Measurements from ENCODE around the gene GGCT.

Gene GGCT

GRCh38 chr7:30521532-30521931, 16.9 kb upstream of the GGCT start (continued):
- no peak for TF ChIP-seq TSHZ1 (tag by site-specific recombination; IDR thresholded peaks at IDR 0.05; ENCODE audit: borderline replicate concordance)
- no peak for TF ChIP-seq ZNF416 (tag by site-specific recombination; IDR thresholded peaks at IDR 0.05)
- no peak for TF ChIP-seq ZNF114 (tag by site-specific recombination; IDR thresholded peaks at IDR 0.05)

- CTCF ChIA-PET, result no interaction called here
- Histone ChIP-seq H3K36me3 (ENCODE audit: control insufficient read depth in 2 of 2, insufficient read depth in 1 of 2, low read length in 2 of 2) (no peaks in the 10 kb centered on the region), H3K9me3 (ENCODE audit: control insufficient read depth, insufficient read depth, low read depth, low read length) (no peaks in the 10 kb centered on the region), H3K4me1 (ENCODE audit: control insufficient read depth, insufficient read depth, low read length) (no peaks in the 10 kb centered on the region), H3K27ac (ENCODE audit: extremely low read depth, low read depth, low read length) (no peak overlapping the region), H3K4me3 (ENCODE audit: low read depth, low read length) (no peak overlapping the region)
- TF ChIP-seq ZNF112 (tag by site-specific recombination; IDR thresholded peaks at IDR 0.05) (no peak), ZNF426 (tag by site-specific recombination; IDR thresholded peaks at IDR 0.05) (no peak), ZNF621 (tag by site-specific recombination; IDR thresholded peaks at IDR 0.05) (no peak), TCF7L2 (IDR thresholded peaks at IDR 0.05; ENCODE audit: borderline replicate concordance, low read depth, low read length) (no peak), ZNF580 (tag by site-specific recombination; IDR thresholded peaks at IDR 0.05) (no peak), ZNF639 (tag by site-specific recombination; IDR thresholded peaks at IDR 0.05) (no peak), ZNF521 (tag by site-specific recombination; IDR thresholded peaks at IDR 0.05) (no peak)
- POLR2A ChIA-PET, result no interaction called here
Measured at GRCh38 chr7:30519122-30519521, 14.5 kb upstream of the GGCT start.

- H3K27ac ChIP-seq (ENCODE audit: extremely low read depth, low read depth, low read length), result no peak overlapping the region
- H3K4me3 ChIP-seq (ENCODE audit: low read depth, low read length), result no peak overlapping the region
- no peaks in the 10 kb centered on the region for H3K9me3 ChIP-seq (ENCODE audit: control insufficient read depth, insufficient read depth, low read depth, low read length)
- peaks cover 4% of the 10 kb centered on the region; the same call in 1 of the 2 replicates for H3K4me1 ChIP-seq (ENCODE audit: control insufficient read depth, insufficient read depth, low read length)
- ChIA-PET POLR2A (no interaction called here), CTCF (interaction anchor here (0.6 to 1.4 kb wide), 4 partner anchors 48 to 257 kb away, joined by 3 to 8 read pairs (median 4); no protein-coding TSS in a partner anchor)
- TF ChIP-seq ZNF239 (tag by site-specific recombination; IDR thresholded peaks at IDR 0.05) (no peak), ZBTB21 (tag by site-specific recombination; IDR thresholded peaks at IDR 0.05) (no peak), ZNF10 (tag by site-specific recombination; IDR thresholded peaks at IDR 0.05) (no peak), ZNF560 (tag by site-specific recombination; IDR thresholded peaks at IDR 0.05; ENCODE audit: borderline replicate concordance) (no peak), ZSCAN16 (tag by site-specific recombination; IDR thresholded peaks at IDR 0.05) (no peak), PBX3 (CRISPR knock-in tag; IDR thresholded peaks at IDR 0.05) (no peak)
- no peaks in the 10 kb centered on the region for H3K36me3 ChIP-seq (ENCODE audit: control insufficient read depth in 2 of 2, insufficient read depth in 1 of 2, low read length in 2 of 2)
Measured at GRCh38 chr7:30515761-30516160, 11.1 kb upstream of the GGCT start.
